ENCODE results near the gene FBXW4.

FBXW4 gene

GRCh38 chr10:101565370-101565900, 129.5 kb downstream of the FBXW4 start:
- DNase-seq: no peak

- DNase-seq: no peak
Observed at GRCh38 chr10:101564490-101564991, 130.4 kb downstream of the FBXW4 start.

GRCh38 chr10:101563497-101564040, 131.4 kb downstream of the FBXW4 start:
- DNase-seq: no peak

GRCh38 chr10:101563007-101563406, 132.0 kb downstream of the FBXW4 start:
- no peak for DNase-seq

GRCh38 chr10:101562231-101562630, 132.7 kb downstream of the FBXW4 start:
- no peak for DNase-seq

- no peak for DNase-seq
Observed at GRCh38 chr10:101561068-101561915, 133.7 kb downstream of the FBXW4 start.
